K562 (cell line): ENCODE results near the gene PHYKPL. TPM values are rescaled to one million over a fixed set of nuclear protein-coding genes. Genes with fewer than 3 reads are reported as not detected.

Experiments used
- ATF7 ChIP-seq: fragments of 450-650 bp; IDR thresholded peaks from 2 replicates; pipeline ENCODE4 v1.7.1; 2014; ENCODE audit warnings: mild to moderate bottlenecking, moderate library complexity
- CSDE1 ChIP-seq, 2 experiments: fragments of 450-650 bp; IDR thresholded peaks; 2 replicates each; pipeline ENCODE4 v1.6.1; 2016; ENCODE audit warnings: mild to moderate bottlenecking in 1 of 2
- CTCF ChIP-seq, 3 experiments: IDR thresholded peaks in 2 of 3; conservative IDR thresholded peaks in 1 of 3; 2 replicates each; pipeline ENCODE4 v1.5.1; 2011 to 2012; ENCODE audit warnings: low read length in 3 of 3, mild to moderate bottlenecking in 3 of 3, control low read depth in 2 of 3, improper control_type of control experiment in 1 of 3, inconsistent platforms in 1 of 3, low read depth in 1 of 3, mixed read lengths in 1 of 3, moderate library complexity in 1 of 3; ENCODE audit not compliant: insufficient read depth in 2 of 3
- HOXB6 ChIP-seq: fragments of 250-450 bp; sonication (Bioruptor Pico); IDR thresholded peaks from 2 replicates; pipeline ENCODE4 v1.5.1; 2022; ENCODE audit warnings: mild to moderate bottlenecking, borderline replicate concordance
- PKNOX1 ChIP-seq: fragments of 450-650 bp; IDR thresholded peaks from 2 replicates; pipeline ENCODE4 v1.6.1; 2016
- RAD21 ChIP-seq, 2 experiments: fragments of 250-450 bp in 1 of 2; fragments of 450-650 bp in 1 of 2; sonication (Bioruptor Pico) in 1 of 2; formaldehyde crosslinking in 1 of 2; IDR thresholded peaks in 1 of 2; conservative IDR thresholded peaks in 1 of 2; 2 replicates each; pipeline versions ENCODE4 v1.4.0 to v1.8.0; 2020 to 2022; ENCODE audit warnings: mild to moderate bottlenecking in 2 of 2, moderate library complexity in 1 of 2
- SAP30 ChIP-seq: fragments of 200-600 bp; sonication (generic); IDR thresholded peaks from 2 replicates; pipeline ENCODE4 v1.6.1; 2012; ENCODE audit warnings: borderline replicate concordance, low read depth, mild to moderate bottlenecking, moderate library complexity, low read length, control low read depth, inconsistent platforms; ENCODE audit not compliant: insufficient read depth, poor library complexity, severe bottlenecking
- SMAD4 ChIP-seq: fragments of 250-450 bp; sonication (Bioruptor Pico); conservative IDR thresholded peaks from 2 replicates; pipeline ENCODE4 v1.8.0; 2021; ENCODE audit warnings: inconsistent platforms, mild to moderate bottlenecking, moderate library complexity
- SRSF9 ChIP-seq: fragments of 200-400 bp; formaldehyde crosslinking; IDR thresholded peaks from 2 replicates; pipeline ENCODE4 v1.6.1; 2017; ENCODE audit warnings: low read depth, low read length, borderline replicate concordance
- ZNF124 ChIP-seq: sonication (generic); formaldehyde crosslinking; IDR thresholded peaks from 2 replicates; pipeline ENCODE4 v1.8.1; 2022; ENCODE audit warnings: missing genetic modification reagents
- ZNF41 ChIP-seq: fragments of 250-450 bp; sonication (Bioruptor Pico); conservative IDR thresholded peaks from 2 replicates; pipeline ENCODE4 v1.4.0; 2020; ENCODE audit warnings: mild to moderate bottlenecking
- ZNF589 ChIP-seq: fragments of 200-800 bp; sonication (Bioruptor generic); IDR thresholded peaks from 2 replicates; pipeline ENCODE4 v1.6.1; 2016; ENCODE audit warnings: low read depth, missing genetic modification characterization, missing compliant biosample characterization
- polyA plus RNA-seq, 8 experiments: library from polyadenylated mRNA; depleted of rRNA in 4 of 8; stranded (reverse) in 5 of 8; unstranded in 3 of 8; fragments of >200 nt; fragmentation: Nextera tagmentation in 2 of 8; fragmentation: Illumina TruSeq in 1 of 8; extraction: Ambion mirVana in 2 of 8; extraction: Trizol in 1 of 8; gene quantifications; 2 replicates each; pipeline versions ENCODE4 v1.2.1 to v1.2.3, GENCODE V29; 2011 to 2014; ENCODE audit warnings: inconsistent platforms in 1 of 8, missing spikeins in 1 of 8
- total RNA-seq, 7 experiments: library from RNA; depleted of rRNA in 6 of 7; stranded (reverse); fragments of >200 nt in 6 of 7; fragmentation: Illumina TruSeq in 2 of 7; extraction: Trizol in 2 of 7; gene quantifications; 2 replicates each; pipeline versions ENCODE4 v1.2.1 to v1.2.3, GENCODE V29; 2011 to 2021; ENCODE audit warnings: low replicate concordance in 1 of 7
- TF ChIP-seq, protein P1 (sequence below): sonication (generic); formaldehyde crosslinking; IDR thresholded peaks from 2 replicates; pipeline ENCODE4 v1.8.0; 2022; ENCODE audit warnings: mild to moderate bottlenecking, missing genetic modification reagents
- TF ChIP-seq, protein P2 (sequence below): fragments of 450-650 bp; IDR thresholded peaks from 2 replicates; pipeline ENCODE4 v1.6.1; 2014; ENCODE audit warnings: low read depth, mild to moderate bottlenecking, moderate library complexity, borderline replicate concordance
- TF ChIP-seq, protein P3 (sequence below): sonication (generic); formaldehyde crosslinking; IDR thresholded peaks from 2 replicates; pipeline ENCODE4 v1.8.0; 2022; ENCODE audit warnings: mild to moderate bottlenecking, missing genetic modification reagents
- TF ChIP-seq, protein P4 (sequence below), 2 experiments: fragments of 200-800 bp in 1 of 2; sonication (Bioruptor generic) in 1 of 2; sonication (generic) in 1 of 2; formaldehyde crosslinking in 1 of 2; IDR thresholded peaks in 1 of 2; conservative IDR thresholded peaks in 1 of 2; 2 replicates each; pipeline versions ENCODE4 v1.5.0 to v1.6.1; 2016 to 2020; ENCODE audit warnings: missing compliant biosample characterization in 1 of 2, missing genetic modification characterization in 1 of 2, missing genetic modification reagents in 1 of 2

PHYKPL gene
- total and polyA plus RNA-seq, 9 of the 15 experiments (the other 6 are each of a cell fraction or from before 2014, with no cell fraction given): 4.7 to 34.7 (median 18.6) TPM

DNA sequence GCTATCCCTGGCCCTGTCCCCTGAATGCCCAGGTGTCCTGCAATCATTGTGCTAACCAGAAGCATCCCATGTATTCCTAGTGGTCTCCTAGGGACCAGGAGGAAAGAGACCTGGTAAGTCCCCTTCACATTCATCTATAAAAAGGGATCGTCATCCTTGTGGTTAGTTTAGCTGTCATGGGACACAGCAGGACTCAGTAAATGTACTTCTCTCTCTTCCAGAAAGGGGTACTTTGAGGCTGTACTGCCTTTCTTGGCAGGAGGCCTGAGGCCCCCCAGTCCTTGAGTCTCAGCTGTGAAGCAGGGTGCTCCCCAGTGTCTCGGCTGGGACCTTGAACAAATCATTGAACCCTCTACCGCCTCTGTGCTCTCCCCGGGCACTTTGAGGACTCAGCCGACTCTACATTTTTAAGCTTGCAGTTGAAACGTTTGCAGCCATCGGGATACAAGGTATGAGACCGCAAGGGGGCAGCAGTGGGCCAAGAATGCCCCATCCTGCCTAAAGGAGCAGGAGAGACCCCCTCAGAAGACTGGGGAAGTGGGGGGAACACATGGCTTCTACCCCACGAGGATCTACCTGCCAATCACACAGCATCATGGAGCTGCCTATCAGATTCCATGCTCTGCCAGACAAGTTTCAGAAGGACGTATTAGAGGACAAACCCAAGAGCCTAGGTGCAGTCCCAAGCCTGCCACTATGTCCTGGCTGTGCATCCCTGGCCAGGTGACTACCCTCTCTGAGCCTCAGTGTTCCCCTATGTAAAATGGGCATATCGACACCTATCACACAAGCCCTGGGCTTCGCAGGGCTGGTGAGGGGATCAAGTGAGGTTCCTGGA, 2.4 kb upstream of the PHYKPL start (continued):
- TF ChIP-seq, protein P1, sequence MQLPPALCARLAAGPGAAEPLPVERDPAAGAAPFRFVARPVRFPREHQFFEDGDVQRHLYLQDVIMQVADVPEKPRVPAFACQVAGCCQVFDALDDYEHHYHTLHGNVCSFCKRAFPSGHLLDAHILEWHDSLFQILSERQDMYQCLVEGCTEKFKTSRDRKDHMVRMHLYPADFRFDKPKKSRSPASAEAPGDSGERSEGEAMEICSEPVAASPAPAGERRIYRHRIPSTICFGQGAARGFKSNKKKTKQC (CRISPR knock-in tag): no peak
- no peak for TF ChIP-seq ZNF124 (CRISPR knock-in tag)
- TF ChIP-seq SMAD4 (CRISPR knock-in tag): no peak
- no peak for TF ChIP-seq ZNF41 (CRISPR knock-in tag)
- TF ChIP-seq RAD21 (CRISPR knock-in tag; conservative IDR thresholded peaks at IDR 0.05 in 1 of 2, IDR thresholded peaks at IDR 0.05 in 1 of 2): peak; percentile 68 to 74
- peak; percentile 78 to 92 (median 80) for TF ChIP-seq CTCF (IDR thresholded peaks at IDR 0.05 in 2 of 3, conservative IDR thresholded peaks at IDR 0.05 in 1 of 3; ENCODE audit: insufficient read depth in 2 of 3, low read depth in 1 of 3, low read length in 3 of 3)
- no peak for TF ChIP-seq CSDE1 (IDR thresholded peaks at IDR 0.05)
- TF ChIP-seq SRSF9: no peak
- TF ChIP-seq, protein P2, sequence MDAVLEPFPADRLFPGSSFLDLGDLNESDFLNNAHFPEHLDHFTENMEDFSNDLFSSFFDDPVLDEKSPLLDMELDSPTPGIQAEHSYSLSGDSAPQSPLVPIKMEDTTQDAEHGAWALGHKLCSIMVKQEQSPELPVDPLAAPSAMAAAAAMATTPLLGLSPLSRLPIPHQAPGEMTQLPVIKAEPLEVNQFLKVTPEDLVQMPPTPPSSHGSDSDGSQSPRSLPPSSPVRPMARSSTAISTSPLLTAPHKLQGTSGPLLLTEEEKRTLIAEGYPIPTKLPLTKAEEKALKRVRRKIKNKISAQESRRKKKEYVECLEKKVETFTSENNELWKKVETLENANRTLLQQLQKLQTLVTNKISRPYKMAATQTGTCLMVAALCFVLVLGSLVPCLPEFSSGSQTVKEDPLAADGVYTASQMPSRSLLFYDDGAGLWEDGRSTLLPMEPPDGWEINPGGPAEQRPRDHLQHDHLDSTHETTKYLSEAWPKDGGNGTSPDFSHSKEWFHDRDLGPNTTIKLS: no peak
- TF ChIP-seq ZNF589 (CRISPR knock-in tag): no peak
- TF ChIP-seq, protein P3, sequence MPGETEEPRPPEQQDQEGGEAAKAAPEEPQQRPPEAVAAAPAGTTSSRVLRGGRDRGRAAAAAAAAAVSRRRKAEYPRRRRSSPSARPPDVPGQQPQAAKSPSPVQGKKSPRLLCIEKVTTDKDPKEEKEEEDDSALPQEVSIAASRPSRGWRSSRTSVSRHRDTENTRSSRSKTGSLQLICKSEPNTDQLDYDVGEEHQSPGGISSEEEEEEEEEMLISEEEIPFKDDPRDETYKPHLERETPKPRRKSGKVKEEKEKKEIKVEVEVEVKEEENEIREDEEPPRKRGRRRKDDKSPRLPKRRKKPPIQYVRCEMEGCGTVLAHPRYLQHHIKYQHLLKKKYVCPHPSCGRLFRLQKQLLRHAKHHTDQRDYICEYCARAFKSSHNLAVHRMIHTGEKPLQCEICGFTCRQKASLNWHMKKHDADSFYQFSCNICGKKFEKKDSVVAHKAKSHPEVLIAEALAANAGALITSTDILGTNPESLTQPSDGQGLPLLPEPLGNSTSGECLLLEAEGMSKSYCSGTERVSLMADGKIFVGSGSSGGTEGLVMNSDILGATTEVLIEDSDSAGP: 0 out of 2 replicates have a peak, but pooled peaks have one; percentile 21
- no peak for TF ChIP-seq SAP30
- TF ChIP-seq, protein P4, sequence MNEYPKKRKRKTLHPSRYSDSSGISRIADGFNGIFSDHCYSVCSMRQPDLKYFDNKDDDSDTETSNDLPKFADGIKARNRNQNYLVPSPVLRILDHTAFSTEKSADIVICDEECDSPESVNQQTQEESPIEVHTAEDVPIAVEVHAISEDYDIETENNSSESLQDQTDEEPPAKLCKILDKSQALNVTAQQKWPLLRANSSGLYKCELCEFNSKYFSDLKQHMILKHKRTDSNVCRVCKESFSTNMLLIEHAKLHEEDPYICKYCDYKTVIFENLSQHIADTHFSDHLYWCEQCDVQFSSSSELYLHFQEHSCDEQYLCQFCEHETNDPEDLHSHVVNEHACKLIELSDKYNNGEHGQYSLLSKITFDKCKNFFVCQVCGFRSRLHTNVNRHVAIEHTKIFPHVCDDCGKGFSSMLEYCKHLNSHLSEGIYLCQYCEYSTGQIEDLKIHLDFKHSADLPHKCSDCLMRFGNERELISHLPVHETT (CRISPR knock-in tag; conservative IDR thresholded peaks at IDR 0.05 in 1 of 2, IDR thresholded peaks at IDR 0.05 in 1 of 2): no peak
- TF ChIP-seq ATF7: no peak
- no peak for TF ChIP-seq HOXB6 (CRISPR knock-in tag)
- TF ChIP-seq PKNOX1: peak; percentile 46
